K562 treated with DMSO at 1 percent for 48 hours (cell line): ENCODE results near the gene OR51D1. TPM values are rescaled to one million over a fixed set of nuclear protein-coding genes. Genes with fewer than 3 reads are reported as not detected.

ENCODE experiments used
- total RNA-seq: library from RNA; unstranded; fragments of 300-600 nt; gene quantifications from 2 replicates; pipeline ENCODE4 v1.2.3, GENCODE V29; 2022; ENCODE audit warnings: low replicate concordance; ENCODE audit errors: extremely low read depth

The OR51D1 gene
- not detected in 2 replicates for total RNA-seq

GRCh38 chr11:4636962-4637661, at the start of gene OR51D1:
OR51D1 (plus strand) TSS chr11:4637477; CDS start chr11:4639791, 2,314 bp downstream.

DNA sequence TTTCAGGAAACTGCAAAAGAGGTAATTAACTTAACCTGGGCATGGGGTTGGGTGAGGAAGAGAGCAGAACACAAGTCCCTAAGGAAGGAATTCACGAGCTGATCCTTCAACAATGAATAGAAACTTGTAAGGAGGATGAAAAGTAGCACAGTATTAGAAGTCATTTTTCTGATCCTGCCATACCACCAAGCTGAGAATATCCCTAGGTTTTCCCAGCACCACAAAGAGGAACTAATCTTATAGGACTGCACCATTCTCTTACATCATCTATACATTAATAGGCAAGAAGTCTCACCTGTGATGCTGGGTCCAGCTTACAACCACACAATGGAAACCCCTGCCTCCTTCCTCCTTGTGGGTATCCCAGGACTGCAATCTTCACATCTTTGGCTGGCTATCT, 43.5 kb upstream of the OR51D1 start, which contains the start of gene OR52I1:
OR52I1 (plus strand) TSS at position 301 of the 400 bp plus-strand sequence; CDS start at position 301, 0 bp downstream.

DNA sequence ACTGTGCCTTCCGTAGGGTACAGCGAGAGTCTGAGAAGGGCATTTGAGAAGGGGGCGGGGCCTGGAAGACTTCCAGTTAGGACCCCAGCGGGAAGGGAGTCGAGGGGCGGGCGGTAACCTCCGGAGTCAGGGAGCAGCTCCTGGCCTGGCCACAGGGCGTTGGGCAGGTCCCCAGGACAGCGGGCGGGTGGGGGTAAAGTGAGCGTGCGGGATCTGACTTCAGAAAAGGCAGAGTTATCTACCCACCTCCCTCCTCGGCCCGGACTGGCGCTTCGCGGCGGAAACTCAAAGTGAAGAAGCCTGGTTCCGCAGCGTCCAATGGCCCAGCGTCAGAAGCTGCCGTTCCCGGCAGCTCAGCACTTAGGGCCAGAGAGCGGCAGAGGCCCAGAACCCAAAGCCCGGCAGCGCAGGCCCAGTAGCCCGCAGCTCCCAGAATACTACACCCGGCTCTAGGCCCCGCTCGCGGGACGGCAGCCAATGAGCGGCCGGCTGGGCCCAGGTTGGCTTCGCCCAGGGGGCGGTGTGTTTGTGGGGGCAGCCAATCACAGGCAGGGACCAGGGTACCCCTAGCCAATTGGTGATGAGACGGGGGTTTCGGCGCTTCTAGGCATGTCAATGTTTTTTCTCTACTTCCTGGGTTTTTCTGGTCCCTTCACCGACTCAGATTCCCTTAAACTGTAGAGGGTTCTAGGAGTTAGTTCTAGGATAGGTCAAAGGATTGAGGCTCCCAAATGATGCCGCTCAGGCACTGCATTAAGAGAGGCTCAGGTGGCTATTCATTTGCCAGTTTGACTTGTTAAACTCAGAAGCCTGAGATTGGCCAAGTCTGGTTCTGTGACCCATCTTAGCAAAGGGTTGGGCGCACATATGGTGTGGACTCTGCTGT, 29.3 kb upstream of the OR51D1 start, which contains the start of gene TRIM68:
TRIM68 (minus strand) TSS at position 451 of the 886 bp plus-strand sequence. CDS start 2,727 bp downstream, outside the sequence.

DNA sequence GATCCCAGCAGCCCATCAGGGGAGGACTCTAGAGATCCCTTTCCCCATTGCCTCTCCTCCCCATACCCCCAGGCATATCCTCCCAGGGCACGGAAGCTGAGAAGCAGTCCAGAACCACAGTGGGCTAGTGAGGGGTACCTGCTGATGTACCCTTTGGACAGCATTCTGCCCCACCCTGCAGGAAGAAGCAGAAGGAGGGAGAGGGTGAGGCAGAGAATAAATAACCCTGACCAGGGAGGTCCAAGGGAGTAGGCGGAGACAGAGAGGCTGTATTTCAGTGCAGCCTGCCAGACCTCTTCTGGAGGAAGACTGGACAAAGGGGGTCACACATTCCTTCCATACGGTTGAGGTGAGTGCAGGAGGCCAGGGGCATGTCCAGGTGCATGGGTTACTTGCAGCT, 6.4 kb downstream of the OR51D1 start, which contains the start of gene OR51E1:
OR51E1 (plus strand) TSS at position 301 of the 400 bp plus-strand sequence. CDS start 8,545 bp downstream, outside the sequence.

Other genes starting within 250 kb of the OR51D1 start
- not detected in 2 replicates for gene TRIM21, start 243.8 kb upstream of the OR51D1 start, total RNA-seq
- not detected in 2 replicates for gene OR52K2, start 188.2 kb upstream of the OR51D1 start, total RNA-seq
- gene OR52K1, start 154.8 kb upstream of the OR51D1 start, total RNA-seq, result not detected in 2 replicates
- gene OR52M1, start 92.3 kb upstream of the OR51D1 start, total RNA-seq, result not detected in 2 replicates
- not detected in 2 replicates for gene OR52I2, start 55.7 kb upstream of the OR51D1 start, total RNA-seq
- gene OR52I1, start 43.4 kb upstream of the OR51D1 start, total RNA-seq, result not detected in 2 replicates
- gene TRIM68, start 29.2 kb upstream of the OR51D1 start, total RNA-seq, result not detected in 2 replicates
- not detected in 2 replicates for gene OR51E1, start 6.5 kb downstream of the OR51D1 start, total RNA-seq
- not detected in 2 replicates for gene OR51E2, start 60.4 kb downstream of the OR51D1 start, total RNA-seq
- not detected in 2 replicates for gene MMP26, start 67.3 kb downstream of the OR51D1 start, total RNA-seq
- gene OR51F1, start 132.5 kb downstream of the OR51D1 start, total RNA-seq, result not detected in 2 replicates
- not detected in 2 replicates for gene OR52R1, start 166.9 kb downstream of the OR51D1 start, total RNA-seq
- not detected in 2 replicates for gene OR51F2, start 183.8 kb downstream of the OR51D1 start, total RNA-seq
- not detected in 2 replicates for gene OR51S1, start 211.7 kb downstream of the OR51D1 start, total RNA-seq
- not detected in 2 replicates for gene OR51T1, start 244.4 kb downstream of the OR51D1 start, total RNA-seq